PFSK-1 (cell line): ENCODE results near the gene GART.

Experiments
- FOXP2 ChIP-seq: optimal IDR thresholded peaks from 2 replicates; pipeline ENCODE3; 2011; ENCODE audit warnings: borderline replicate concordance, control low read depth, inconsistent platforms; ENCODE audit not compliant: insufficient read depth; ENCODE audit errors: extremely low read length, extremely low read depth
- POLR2AphosphoS5 ChIP-seq: IDR thresholded peaks from 2 replicates; pipeline ENCODE4 v1.6.1; 2012; ENCODE audit warnings: low read depth, mild to moderate bottlenecking, control low read depth, low read length, moderate library complexity
- SIN3A ChIP-seq: IDR thresholded peaks from 2 replicates; pipeline ENCODE4 v1.6.1; 2012; ENCODE audit warnings: mild to moderate bottlenecking, low read length, moderate library complexity, borderline replicate concordance; ENCODE audit not compliant: insufficient read depth
- TAF1 ChIP-seq: IDR thresholded peaks from 2 replicates; pipeline ENCODE4 v1.6.1; 2012; ENCODE audit warnings: low read length, control low read depth, borderline replicate concordance; ENCODE audit not compliant: insufficient read depth
- TF ChIP-seq, protein P1 (sequence below), 2 experiments: IDR thresholded peaks; 2 replicates each; pipeline versions ENCODE4 v1.6.1 to v1.8.0; 2011 to 2012; ENCODE audit warnings: low read depth in 2 of 2, low read length in 2 of 2, control low read depth in 1 of 2, inconsistent platforms in 1 of 2, mild to moderate bottlenecking in 1 of 2, moderate library complexity in 1 of 2; ENCODE audit not compliant: insufficient read depth in 1 of 2

GART gene

GRCh38 chr21:33493756-33494155 is 48.2 kb downstream of the GART start:
- TF ChIP-seq, protein P1, sequence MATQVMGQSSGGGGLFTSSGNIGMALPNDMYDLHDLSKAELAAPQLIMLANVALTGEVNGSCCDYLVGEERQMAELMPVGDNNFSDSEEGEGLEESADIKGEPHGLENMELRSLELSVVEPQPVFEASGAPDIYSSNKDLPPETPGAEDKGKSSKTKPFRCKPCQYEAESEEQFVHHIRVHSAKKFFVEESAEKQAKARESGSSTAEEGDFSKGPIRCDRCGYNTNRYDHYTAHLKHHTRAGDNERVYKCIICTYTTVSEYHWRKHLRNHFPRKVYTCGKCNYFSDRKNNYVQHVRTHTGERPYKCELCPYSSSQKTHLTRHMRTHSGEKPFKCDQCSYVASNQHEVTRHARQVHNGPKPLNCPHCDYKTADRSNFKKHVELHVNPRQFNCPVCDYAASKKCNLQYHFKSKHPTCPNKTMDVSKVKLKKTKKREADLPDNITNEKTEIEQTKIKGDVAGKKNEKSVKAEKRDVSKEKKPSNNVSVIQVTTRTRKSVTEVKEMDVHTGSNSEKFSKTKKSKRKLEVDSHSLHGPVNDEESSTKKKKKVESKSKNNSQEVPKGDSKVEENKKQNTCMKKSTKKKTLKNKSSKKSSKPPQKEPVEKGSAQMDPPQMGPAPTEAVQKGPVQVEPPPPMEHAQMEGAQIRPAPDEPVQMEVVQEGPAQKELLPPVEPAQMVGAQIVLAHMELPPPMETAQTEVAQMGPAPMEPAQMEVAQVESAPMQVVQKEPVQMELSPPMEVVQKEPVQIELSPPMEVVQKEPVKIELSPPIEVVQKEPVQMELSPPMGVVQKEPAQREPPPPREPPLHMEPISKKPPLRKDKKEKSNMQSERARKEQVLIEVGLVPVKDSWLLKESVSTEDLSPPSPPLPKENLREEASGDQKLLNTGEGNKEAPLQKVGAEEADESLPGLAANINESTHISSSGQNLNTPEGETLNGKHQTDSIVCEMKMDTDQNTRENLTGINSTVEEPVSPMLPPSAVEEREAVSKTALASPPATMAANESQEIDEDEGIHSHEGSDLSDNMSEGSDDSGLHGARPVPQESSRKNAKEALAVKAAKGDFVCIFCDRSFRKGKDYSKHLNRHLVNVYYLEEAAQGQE (IDR thresholded peaks at IDR 0.05; ENCODE audit: insufficient read depth in 1 of 2, low read depth in 2 of 2, low read length in 2 of 2): no peak
- no peak for TF ChIP-seq FOXP2
- TF ChIP-seq TAF1: no peak
- TF ChIP-seq POLR2AphosphoS5: no peak
- TF ChIP-seq SIN3A: no peak

DNA sequence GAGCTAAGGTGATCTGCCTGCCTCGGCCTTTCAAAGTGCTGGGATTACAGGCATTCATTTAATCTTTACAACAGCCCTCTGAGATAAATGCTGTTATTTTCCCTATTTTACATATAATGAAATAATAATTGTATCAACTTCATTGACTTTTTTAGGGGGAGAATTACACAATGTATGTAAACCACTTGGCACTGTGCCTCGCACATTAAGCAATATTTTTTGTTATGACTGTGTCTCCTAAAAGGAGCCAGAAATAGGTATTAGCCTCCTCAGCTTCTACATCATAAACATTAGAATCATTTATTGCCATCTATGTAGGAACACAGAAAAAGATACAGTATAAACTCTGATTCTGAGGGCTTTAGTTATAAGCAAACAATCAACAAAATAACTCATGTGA is 49.3 kb downstream of the GART start:
- TF ChIP-seq POLR2AphosphoS5: no peak
- no peak for TF ChIP-seq FOXP2
- no peak for TF ChIP-seq SIN3A
- no peak for TF ChIP-seq TAF1
- TF ChIP-seq, protein P1 (IDR thresholded peaks at IDR 0.05; ENCODE audit: insufficient read depth in 1 of 2, low read depth in 2 of 2, low read length in 2 of 2): no peak

GRCh38 chr21:33491373-33492102 is 50.4 kb downstream of the GART start, which contains the start of gene DNAJC28:
TSS of gene DNAJC28 (minus strand) at chr21:33491716. CDS start at chr21:33489393, 2,323 bp downstream.
- no peak for TF ChIP-seq SIN3A
- peak; percentile 37 for TF ChIP-seq FOXP2
- TF ChIP-seq POLR2AphosphoS5: peak; percentile 86
- TF ChIP-seq, protein P1 (IDR thresholded peaks at IDR 0.05; ENCODE audit: insufficient read depth in 1 of 2, low read depth in 2 of 2, low read length in 2 of 2): no peak
- 0 out of 2 replicates have a peak, but pooled peaks have one; percentile 39 for TF ChIP-seq TAF1

GRCh38 chr21:33490991-33491372 is 50.9 kb downstream of the GART start:
- TF ChIP-seq, protein P1 (IDR thresholded peaks at IDR 0.05; ENCODE audit: insufficient read depth in 1 of 2, low read depth in 2 of 2, low read length in 2 of 2): no peak
- 0 out of 2 replicates have a peak, but pooled peaks have one; percentile 12 for TF ChIP-seq SIN3A

DNA sequence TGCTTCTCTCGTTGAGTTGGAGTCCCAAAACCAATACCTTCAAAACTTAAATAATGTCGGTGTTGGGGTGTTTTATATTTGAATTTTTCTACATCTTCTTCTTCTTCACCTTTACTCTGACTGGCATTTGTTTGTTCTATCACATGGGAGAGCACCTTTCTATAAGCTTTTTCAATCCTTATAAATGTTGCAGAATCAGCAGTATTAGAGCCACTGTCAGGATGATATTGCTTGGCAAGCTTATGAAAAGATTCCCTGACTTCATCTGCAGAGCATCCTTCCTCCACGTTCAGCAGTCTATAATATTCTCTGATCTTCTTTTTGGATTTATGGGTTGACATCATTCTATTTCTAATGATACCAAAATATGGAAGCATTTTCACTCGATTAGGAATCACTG is 53.0 kb downstream of the GART start:
- no peak for TF ChIP-seq SIN3A
